A673 (cell line): ENCODE measurements around the gene NDUFAF2. TPM values are rescaled to one million over a fixed set of nuclear protein-coding genes. Genes with fewer than 3 reads are reported as not detected.

ENCODE experiments used
- BruUV-seq: library from RNA; stranded (reverse); fragments of 400-500 nt; replicated peaks from 2 replicates; lab custom pipeline; 2021; lab: Mats Ljungman, UMichigan
- CTCF ChIA-PET: fragments of 300-600 bp; sonication (Branson Sonifier 250); formaldehyde crosslinking; loops from one replicate; lab custom pipeline; 2022; ENCODE audit warnings: antibody characterized with exemption; lab: Charles Lee
- POLR2A ChIA-PET: fragments of 300-600 bp; sonication (Branson Sonifier 250); formaldehyde crosslinking; loops from one replicate; lab custom pipeline; 2022; ENCODE audit warnings: antibody characterized with exemption; ENCODE audit not compliant: low non-redundant PET; lab: Charles Lee
- DNase-seq: peaks from one replicate; pipeline ENCODE4 v3.0.0-alpha.2; 2015; ENCODE audit warnings: low spot score
- H3K27ac ChIP-seq: fragments of 200-600 bp; sonication (generic); 2 replicates; pipeline ENCODE4 v1.5.1; 2016; ENCODE audit warnings: mixed run types, low read depth, mild to moderate bottlenecking, mixed read lengths, antibody characterized with exemption, low read length; ENCODE audit not compliant: poor library complexity, severe bottlenecking
- H3K27me3 ChIP-seq: fragments of 200-600 bp; sonication (generic); replicated peaks from 2 replicates; pipeline ENCODE4 v1.6.1; 2017; ENCODE audit warnings: mixed run types, low read depth, mild to moderate bottlenecking, mixed read lengths, antibody characterized with exemption, low read length; ENCODE audit not compliant: insufficient read depth, poor library complexity
- H3K36me3 ChIP-seq: fragments of 200-600 bp; sonication (generic); 2 replicates; pipeline ENCODE4 v1.6.1; 2016; ENCODE audit warnings: mixed run types, mild to moderate bottlenecking, mixed read lengths, antibody characterized with exemption, low read length; ENCODE audit not compliant: insufficient read depth, poor library complexity, severe bottlenecking
- H3K4me1 ChIP-seq: fragments of 200-600 bp; sonication (generic); 2 replicates; pipeline ENCODE4 v1.6.1; 2017; ENCODE audit warnings: mixed run types, mild to moderate bottlenecking, mixed read lengths, antibody characterized with exemption, low read length; ENCODE audit not compliant: insufficient read depth, poor library complexity, severe bottlenecking
- H3K4me3 ChIP-seq: fragments of 200-600 bp; sonication (generic); 2 replicates; pipeline ENCODE4 v1.5.1; 2016; ENCODE audit warnings: low read depth, mixed run types, mild to moderate bottlenecking, mixed read lengths, low read length; ENCODE audit not compliant: poor library complexity, severe bottlenecking
- H3K9me3 ChIP-seq: fragments of 200-600 bp; sonication (generic); 2 replicates; pipeline ENCODE4 v1.6.1; 2016; ENCODE audit warnings: mixed run types, low read depth, mild to moderate bottlenecking, mixed read lengths, antibody characterized with exemption, low read length; ENCODE audit not compliant: poor library complexity, severe bottlenecking
- EZH2 ChIP-seq: fragments of 200-600 bp; sonication (generic); IDR thresholded peaks from 2 replicates; pipeline ENCODE4 v1.6.1; 2017; ENCODE audit warnings: borderline replicate concordance, low read depth, mild to moderate bottlenecking, mixed read lengths, antibody characterized with exemption, low read length; ENCODE audit not compliant: poor library complexity, severe bottlenecking
- intact Hi-C: fragments of 100-400 bp; cut with micrococcal nuclease; formaldehyde crosslinking; loops from one replicate; pipeline ENCODE4 v1.10.0; 2022; ENCODE audit not compliant: unreplicated experiment
- total RNA-seq: library from RNA; stranded (reverse); gene quantifications from 2 replicates; pipeline ENCODE4 v1.2.3, GENCODE V29; 2021
- TF ChIP-seq, protein P1 (sequence below): fragments of 300-800, 200-600 bp; sonication (generic); conservative IDR thresholded peaks from 2 replicates; pipeline ENCODE4 v1.5.1; 2017; ENCODE audit warnings: low read depth, mild to moderate bottlenecking, antibody characterized with exemption, low read length, moderate library complexity, mixed read lengths

The NDUFAF2 gene
- total RNA-seq, 1 experiment from 2014 or later, result 61.6 TPM

DNA sequence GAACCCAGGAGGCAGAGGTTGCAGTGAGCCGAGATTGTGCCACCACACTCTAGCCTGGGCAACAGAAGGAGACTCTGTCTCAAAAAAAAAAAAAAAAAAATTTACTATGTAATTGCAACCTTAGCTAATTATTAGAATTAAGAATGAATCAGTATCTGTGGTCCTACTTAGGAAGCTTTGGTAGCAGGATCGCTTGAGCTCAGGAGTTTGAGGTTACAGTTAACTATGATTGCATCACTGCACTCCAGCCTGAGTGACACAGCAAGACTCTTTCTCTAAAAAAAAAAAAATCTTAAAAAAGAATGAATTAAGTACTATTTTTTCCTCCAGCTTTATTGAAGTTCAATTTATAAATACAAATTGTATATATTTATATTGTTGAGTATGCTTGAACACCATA lies 16.7 kb downstream of the NDUFAF2 start:
- peak; percentile 41 for DNase-seq
- H3K4me1 ChIP-seq, result peaks cover 22% of the 10 kb centered on the region
- no peak for TF ChIP-seq EZH2
- TF ChIP-seq, protein P1, sequence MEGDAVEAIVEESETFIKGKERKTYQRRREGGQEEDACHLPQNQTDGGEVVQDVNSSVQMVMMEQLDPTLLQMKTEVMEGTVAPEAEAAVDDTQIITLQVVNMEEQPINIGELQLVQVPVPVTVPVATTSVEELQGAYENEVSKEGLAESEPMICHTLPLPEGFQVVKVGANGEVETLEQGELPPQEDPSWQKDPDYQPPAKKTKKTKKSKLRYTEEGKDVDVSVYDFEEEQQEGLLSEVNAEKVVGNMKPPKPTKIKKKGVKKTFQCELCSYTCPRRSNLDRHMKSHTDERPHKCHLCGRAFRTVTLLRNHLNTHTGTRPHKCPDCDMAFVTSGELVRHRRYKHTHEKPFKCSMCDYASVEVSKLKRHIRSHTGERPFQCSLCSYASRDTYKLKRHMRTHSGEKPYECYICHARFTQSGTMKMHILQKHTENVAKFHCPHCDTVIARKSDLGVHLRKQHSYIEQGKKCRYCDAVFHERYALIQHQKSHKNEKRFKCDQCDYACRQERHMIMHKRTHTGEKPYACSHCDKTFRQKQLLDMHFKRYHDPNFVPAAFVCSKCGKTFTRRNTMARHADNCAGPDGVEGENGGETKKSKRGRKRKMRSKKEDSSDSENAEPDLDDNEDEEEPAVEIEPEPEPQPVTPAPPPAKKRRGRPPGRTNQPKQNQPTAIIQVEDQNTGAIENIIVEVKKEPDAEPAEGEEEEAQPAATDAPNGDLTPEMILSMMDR, result no peak
- H3K4me3 ChIP-seq, result no peak overlapping the region
- ChIA-PET POLR2A (interaction anchor here (0.6 kb wide), 2 partner anchors 718 to 1182 kb away, joined by 3 to 5 read pairs; no protein-coding TSS in a partner anchor), CTCF (interaction anchor here (0.6 kb wide), 1 partner anchor 94 kb away, joined by 3 read pairs; no protein-coding TSS in a partner anchor)
- BruUV-seq, result no TSS peak
- H3K27ac ChIP-seq, result peak overlapping the region; percentile 31
- no peaks in the 10 kb centered on the region for H3K9me3 ChIP-seq
- intact Hi-C loops, result loop anchor here (5.0 to 10.0 kb wide), 2 partner anchors 371 to 1183 kb away; partner anchors contain the start of gene ZSWIM6
- no peaks in the 10 kb centered on the region for H3K36me3 ChIP-seq
- no peaks in the 10 kb centered on the region for H3K27me3 ChIP-seq

DNA sequence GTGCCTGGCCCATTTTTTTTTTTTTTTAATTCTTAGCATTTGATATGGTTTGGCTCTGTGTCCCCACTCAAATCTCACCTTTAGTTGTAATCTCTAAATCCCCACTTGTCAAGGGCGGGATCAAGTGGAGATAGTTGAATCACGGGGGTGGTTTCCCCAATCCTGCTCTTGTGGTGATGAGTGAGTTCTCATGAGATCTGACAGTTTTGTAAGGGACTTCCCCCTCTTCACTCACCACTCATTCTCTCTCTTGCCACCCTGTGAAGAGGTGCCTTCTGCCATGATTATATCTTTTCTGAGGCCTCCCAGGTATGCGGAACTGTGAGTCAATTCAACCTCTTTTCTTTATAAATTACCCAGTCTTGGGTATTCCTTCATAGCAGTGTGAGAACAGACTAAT lies 27.2 kb downstream of the NDUFAF2 start:
- DNase-seq, result no peak
- ChIA-PET POLR2A (interaction anchor here (0.6 kb wide), 1 partner anchor 186 kb away, joined by 7 read pairs; no protein-coding TSS in a partner anchor), CTCF (no interaction called here)
- TF ChIP-seq EZH2, result no peak
- TF ChIP-seq, protein P1, result no peak
- BruUV-seq, result no TSS peak
- Histone ChIP-seq H3K27me3 (no peaks in the 10 kb centered on the region), H3K4me3 (no peak overlapping the region), H3K4me1 (no peaks in the 10 kb centered on the region), H3K27ac (no peak overlapping the region), H3K36me3 (no peaks in the 10 kb centered on the region), H3K9me3 (peaks cover 15% of the 10 kb centered on the region)
- intact Hi-C loops, result no loop called here

DNA sequence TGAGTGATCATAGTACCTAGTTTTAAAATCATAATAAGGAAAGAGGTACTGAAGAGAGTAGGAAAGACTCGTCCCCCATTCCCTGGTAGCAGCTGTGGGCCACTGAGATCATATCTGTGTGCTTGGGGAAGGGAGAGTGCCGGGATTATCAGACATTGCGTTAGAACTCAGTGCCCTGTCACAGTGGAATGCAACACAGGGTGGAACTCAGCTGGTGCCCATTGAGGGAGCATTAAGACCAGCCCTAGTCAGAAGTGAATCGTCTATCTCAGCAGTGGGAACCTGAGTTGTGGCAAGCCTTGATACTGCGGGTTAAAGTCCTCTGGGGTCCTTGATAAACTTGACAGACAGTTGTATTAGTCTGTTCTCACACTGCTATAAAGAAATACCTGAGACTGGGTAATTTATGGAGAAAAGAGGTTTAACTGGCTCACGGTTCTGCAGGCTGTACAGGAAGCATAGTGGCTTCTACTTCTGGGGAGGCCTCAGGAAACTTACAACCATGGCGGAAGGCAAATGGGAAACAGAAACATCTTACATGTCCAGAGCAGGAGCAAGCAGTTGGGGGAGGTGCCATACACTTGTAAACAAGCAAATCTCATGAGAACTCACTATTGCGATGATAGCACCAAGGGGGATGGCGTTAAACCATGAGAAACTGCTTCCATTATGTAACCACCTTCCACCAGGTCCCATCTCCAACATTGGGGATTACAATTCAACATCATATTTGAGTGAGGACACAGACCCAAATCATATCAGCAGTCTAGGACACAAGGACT lies 33.1 kb downstream of the NDUFAF2 start:
- no peaks in the 10 kb centered on the region for H3K4me1 ChIP-seq
- DNase-seq, result peak; percentile 13
- H3K27me3 ChIP-seq, result no peaks in the 10 kb centered on the region
- CTCF ChIA-PET, result no interaction called here
- POLR2A ChIA-PET, result no interaction called here
- H3K4me3 ChIP-seq, result no peak overlapping the region
- intact Hi-C loops, result no loop called here
- TF ChIP-seq, protein P1, result no peak
- TF ChIP-seq EZH2, result no peak
- no TSS peak for BruUV-seq
- no peak overlapping the region for H3K27ac ChIP-seq
- no peaks in the 10 kb centered on the region for H3K36me3 ChIP-seq
- H3K9me3 ChIP-seq, result no peaks in the 10 kb centered on the region
